HepG2 (cell line): ENCODE data around the gene GOLGA8B. TPM values are rescaled to one million over a fixed set of nuclear protein-coding genes. Genes with fewer than 3 reads are reported as not detected.

Experiments used
- ATAC-seq: fragments of 200-7000 bp; cut with Tn5 transposase; 3 replicates; pipeline ENCODE4 v1.9.1; 2020; ENCODE audit warnings: mild to moderate bottlenecking, moderate library complexity
- BruUV-seq: library from RNA; stranded (reverse); fragments of 400-500 nt; replicated peaks from 2 replicates; lab custom pipeline; 2021; lab: Mats Ljungman, UMichigan
- CTCF ChIA-PET: fragments of 300-600 bp; formaldehyde crosslinking; extraction: SDS; loops from one replicate; lab custom pipeline; 2021; ENCODE audit warnings: low total read pairs, inconsistent platforms, low intra/inter-chr PET ratio; lab: Yijun Ruan, JAX
- POLR2A ChIA-PET: fragments of 350-600 bp; sonication (Branson Sonifier 250); formaldehyde crosslinking; loops from one replicate; lab custom pipeline; 2020; ENCODE audit warnings: antibody characterized with exemption, inconsistent platforms; lab: Yijun Ruan, JAX
- DNase-seq: peaks from one replicate; pipeline ENCODE4 v3.0.0-alpha.2; 2015; ENCODE audit warnings: low spot score
- FAIRE-seq: peaks from 3 replicates; lab custom pipeline; 2011; peaks lifted over from hg19 to GRCh38; lab: Jason Lieb, UNC
- H2AFZ ChIP-seq: one replicate; pipeline ENCODE4 v1.6.1; 2011; ENCODE audit warnings: low read length, inconsistent platforms
- H3K27ac ChIP-seq: fragments of 300-600 bp; 3 replicates; pipeline ENCODE4 v1.8.0; 2011; ENCODE audit warnings: mixed run types, mild to moderate bottlenecking, mixed read lengths, low read length, inconsistent platforms; ENCODE audit not compliant: insufficient read depth; ENCODE audit errors: extremely low read length
- H3K27me3 ChIP-seq, 2 experiments: fragments of 200-600 bp in 1 of 2; 2 replicates in 1 of 2; 3 replicates in 1 of 2; pipeline versions ENCODE4 v1.6.0 to v1.8.0; 2011; ENCODE audit warnings: low read length in 2 of 2, mild to moderate bottlenecking in 2 of 2, moderate library complexity in 2 of 2, inconsistent platforms in 1 of 2; ENCODE audit not compliant: insufficient read depth in 2 of 2, control insufficient read depth in 1 of 2
- H3K36me3 ChIP-seq, 2 experiments: fragments of 200-600 bp in 1 of 2; replicated peaks in 1 of 2; 2 replicates in 1 of 2; 3 replicates in 1 of 2; pipeline versions ENCODE4 v1.5.1 to v1.8.0; 2011; ENCODE audit warnings: low read length in 2 of 2, inconsistent platforms in 1 of 2; ENCODE audit not compliant: insufficient read depth in 2 of 2, control insufficient read depth in 1 of 2
- H3K4me1 ChIP-seq: 2 replicates; pipeline ENCODE4 v1.5.1; 2012; ENCODE audit warnings: low read length, inconsistent platforms; ENCODE audit not compliant: insufficient read depth
- H3K4me2 ChIP-seq: 2 replicates; pipeline ENCODE4 v1.6.0; 2011; ENCODE audit warnings: low read depth, low read length, inconsistent platforms
- H3K4me3 ChIP-seq, 3 experiments: fragments of 200-600 bp in 1 of 3; sonication (generic), shearing (Covaris generic) in 1 of 3; replicated peaks in 1 of 3; 2 replicates each; pipeline ENCODE4 v1.5.1; 2011 to 2016; ENCODE audit warnings: low read length in 3 of 3, inconsistent platforms in 2 of 3, low read depth in 2 of 3, mild to moderate bottlenecking in 2 of 3, control low read depth in 1 of 3, mixed read lengths in 1 of 3; ENCODE audit not compliant: insufficient read depth in 1 of 3
- H3K79me2 ChIP-seq: one replicate; pipeline ENCODE4 v1.6.1; 2011; ENCODE audit warnings: low read length, inconsistent platforms; ENCODE audit not compliant: insufficient read depth
- H3K9ac ChIP-seq: 2 replicates; pipeline ENCODE4 v1.6.0; 2011; ENCODE audit warnings: mild to moderate bottlenecking, low read depth, low read length, inconsistent platforms; ENCODE audit not compliant: insufficient read depth
- H3K9me3 ChIP-seq: 2 replicates; pipeline ENCODE4 v1.5.1; 2012; ENCODE audit warnings: mild to moderate bottlenecking, low read length
- H4K20me1 ChIP-seq: 2 replicates; pipeline ENCODE4 v1.6.0; 2011; ENCODE audit warnings: inconsistent platforms, mild to moderate bottlenecking, low read length, moderate library complexity; ENCODE audit not compliant: insufficient read depth
- BRCA1 ChIP-seq: sonication (generic); formaldehyde crosslinking; IDR thresholded peaks from 2 replicates; pipeline ENCODE4 v1.4.0; 2020; ENCODE audit warnings: missing genetic modification reagents
- BRF2 ChIP-seq: sonication (generic); formaldehyde crosslinking; IDR thresholded peaks from 2 replicates; pipeline ENCODE4 v1.8.1; 2022; ENCODE audit warnings: mild to moderate bottlenecking, missing genetic modification reagents
- HMGXB3 ChIP-seq: sonication (generic); formaldehyde crosslinking; IDR thresholded peaks from 2 replicates; pipeline ENCODE4 v1.4.0; 2020; ENCODE audit warnings: missing genetic modification reagents, borderline replicate concordance
- HNF1B ChIP-seq: sonication (generic); formaldehyde crosslinking; IDR thresholded peaks from 2 replicates; pipeline ENCODE4 v1.5.1; 2020; ENCODE audit warnings: mild to moderate bottlenecking, moderate library complexity, missing genetic modification reagents
- HNF4A ChIP-seq: sonication (generic); formaldehyde crosslinking; IDR thresholded peaks from 2 replicates; pipeline ENCODE4 v1.4.0; 2020; ENCODE audit warnings: missing genetic modification reagents
- JUNB ChIP-seq: sonication (generic); formaldehyde crosslinking; IDR thresholded peaks from 2 replicates; pipeline ENCODE4 v1.8.0; 2022; ENCODE audit warnings: missing genetic modification reagents, mild to moderate bottlenecking, borderline replicate concordance
- KDM5A ChIP-seq: fragments of 200-600 bp; sonication (generic); IDR thresholded peaks from 2 replicates; pipeline ENCODE4 v1.7.0; 2018; ENCODE audit warnings: antibody characterized with exemption, mild to moderate bottlenecking, low read length, borderline replicate concordance
- KMT2A ChIP-seq: sonication (generic); formaldehyde crosslinking; IDR thresholded peaks from 2 replicates; pipeline ENCODE4 v1.4.0; 2020; ENCODE audit warnings: missing genetic modification reagents
- MAZ ChIP-seq, 2 experiments: sonication (generic) in 1 of 2; formaldehyde crosslinking in 1 of 2; IDR thresholded peaks; 2 replicates each; pipeline versions ENCODE4 v1.5.0 to v1.6.1; 2012 to 2020; ENCODE audit warnings: low read depth in 2 of 2, mild to moderate bottlenecking in 2 of 2, borderline replicate concordance in 1 of 2, improper control_type of control experiment in 1 of 2, low read length in 1 of 2, missing genetic modification reagents in 1 of 2, moderate library complexity in 1 of 2
- MXI1 ChIP-seq: IDR thresholded peaks from 3 replicates; pipeline ENCODE4 v1.6.1; 2012; ENCODE audit warnings: low read depth, low read length, inconsistent platforms, borderline replicate concordance
- POLR2AphosphoS5 ChIP-seq: IDR thresholded peaks from 2 replicates; pipeline ENCODE4 v1.6.1; 2012; ENCODE audit warnings: low read depth, low read length
- SRY ChIP-seq: sonication (generic); formaldehyde crosslinking; IDR thresholded peaks from 2 replicates; pipeline ENCODE4 v1.8.0; 2022; ENCODE audit warnings: mild to moderate bottlenecking, missing genetic modification reagents
- THAP8 ChIP-seq: sonication (generic); formaldehyde crosslinking; IDR thresholded peaks from 2 replicates; pipeline ENCODE4 v1.5.1; 2020; ENCODE audit warnings: missing genetic modification reagents, mild to moderate bottlenecking, borderline replicate concordance
- ZNF552 ChIP-seq: sonication (generic); formaldehyde crosslinking; IDR thresholded peaks from 2 replicates; pipeline ENCODE4 v1.9.0; 2022; ENCODE audit warnings: missing genetic modification reagents, mild to moderate bottlenecking, borderline replicate concordance
- ZNF644 ChIP-seq: IDR thresholded peaks from 2 replicates; pipeline ENCODE4 v1.6.1; 2016; ENCODE audit warnings: low read depth
- ZNF768 ChIP-seq: sonication (generic); formaldehyde crosslinking; IDR thresholded peaks from 2 replicates; pipeline ENCODE4 v1.4.0; 2020; ENCODE audit warnings: missing genetic modification reagents
- ZSCAN31 ChIP-seq: sonication (generic); formaldehyde crosslinking; IDR thresholded peaks from 2 replicates; pipeline ENCODE4 v1.5.0; 2020; ENCODE audit warnings: low read depth, mild to moderate bottlenecking, missing genetic modification reagents
- WGBS: methylation state at CpG from one replicate; pipeline ENCODE4 v1.1.6; 2017; ENCODE audit warnings: low lambda C conversion rate; 5-methylcytosine and 5-hydroxymethylcytosine counted together
- in situ Hi-C: cut with HindIII; loops from 2 replicates; pipeline ENCODE4 v1.10.0; 2017; ENCODE audit warnings: low pct_unique_long_range_greater_than_20kb; ENCODE audit not compliant: extremely low pct_ligation_motif_present
- intact Hi-C: fragments of 100-400 bp; cut with micrococcal nuclease; formaldehyde crosslinking; loops from one replicate; pipeline ENCODE4 v1.10.0; 2022; ENCODE audit not compliant: unreplicated experiment
- polyA plus RNA-seq, 8 experiments: library from polyadenylated mRNA; depleted of rRNA in 3 of 8; stranded (reverse) in 7 of 8; unstranded in 1 of 8; fragments of >200 nt; fragmentation: Illumina TruSeq in 4 of 8; extraction: Trizol in 4 of 8; gene quantifications; 2 replicates each; pipeline versions ENCODE4 v1.2.1 to v1.2.3, GENCODE V29; 2011 to 2016; ENCODE audit warnings: low read depth in 4 of 8, missing spikeins in 1 of 8, mixed read lengths in 1 of 8; ENCODE audit not compliant: insufficient read depth in 1 of 8
- total RNA-seq, 5 experiments: library from RNA; depleted of rRNA; stranded (reverse); fragments of >200 nt; fragmentation: Illumina TruSeq; extraction: Trizol; gene quantifications; 2 replicates each; pipeline ENCODE4 v1.2.3, GENCODE V29; 2016; ENCODE audit warnings: low read depth in 1 of 5

GOLGA8B gene
- total and polyA plus RNA-seq, 2 of the 13 experiments (the other 11 are each of a cell fraction or from before 2014, with no cell fraction given): 38.8 to 89.0 TPM

GRCh38 chr15:34597316-34597715 lies 13.9 kb upstream of the GOLGA8B start (continued):
- TF ChIP-seq POLR2AphosphoS5 (no peak), BRF2 (CRISPR knock-in tag) (no peak), ZSCAN31 (CRISPR knock-in tag) (no peak), MXI1 (no peak), HNF4A (CRISPR knock-in tag) (no peak), ZNF768 (CRISPR knock-in tag) (no peak), KMT2A (CRISPR knock-in tag) (no peak), THAP8 (CRISPR knock-in tag) (no peak), ZNF644 (CRISPR knock-in tag) (no peak), KDM5A (no peak), BRCA1 (CRISPR knock-in tag) (no peak), ZNF552 (no peak)

- H3K79me2 ChIP-seq: no peaks in the 10 kb centered on the region
- FAIRE-seq (no peak), ATAC-seq (no peak), DNase-seq (no peak)
- no peaks in the 10 kb centered on the region for H4K20me1 ChIP-seq
- H3K36me3 ChIP-seq: no peaks in the 10 kb centered on the region
- H3K4me3 ChIP-seq: no peak overlapping the region
- no TSS peak for BruUV-seq
- 18% methylated on average over 3 of the region's 3 CpGs for WGBS
- in situ Hi-C loops (loop anchor here (25.0 kb wide), 3 partner anchors 157 to 532 kb away; partner anchors contain the start of genes EMC4 and GOLGA8A), intact Hi-C loops (no loop called here)
- no peaks in the 10 kb centered on the region for H3K4me1 ChIP-seq
- no peaks in the 10 kb centered on the region for H3K9me3 ChIP-seq
- H3K27ac ChIP-seq: no peak overlapping the region
- TF ChIP-seq JUNB (CRISPR knock-in tag): no peak
- no peak for TF ChIP-seq SRY (CRISPR knock-in tag)
- TF ChIP-seq HMGXB3: no peak
- TF ChIP-seq HNF1B: no peak
- no peak for TF ChIP-seq MAZ (IDR thresholded peaks at IDR 0.05; ENCODE audit: borderline replicate concordance, low read depth, low read length)
- TF ChIP-seq MAZ (CRISPR knock-in tag; IDR thresholded peaks at IDR 0.05; ENCODE audit: low read depth): no peak
- TF ChIP-seq, all 625 proteins: peak for 0
- Histone ChIP-seq H2AFZ (no peak overlapping the region), H3K27me3 (peaks cover 0 to under 1% of the 10 kb centered on the region in 2 experiments; a peak in 1 of 5 replicates), H3K4me2 (no peak overlapping the region), H3K9ac (no peak overlapping the region)
- CTCF ChIA-PET: no interaction called here
- POLR2A ChIA-PET: no interaction called here
These were observed 10.9 kb upstream of the GOLGA8B start for GRCh38 chr15:34594361-34594760.
